Measurements from ENCODE around the gene TGM2. TPM values are rescaled to one million over a fixed set of nuclear protein-coding genes. Genes with fewer than 3 reads are reported as not detected.
"Not testable (repeated sequence)": the region's sequence is repeated elsewhere in the genome, so short reads cannot be mapped to it uniquely, and the experiment has no call there.

The TGM2 gene
- polyA plus RNA-seq, 4 donors: 35.8 to 38.1 (median 36.4) TPM

DNA sequence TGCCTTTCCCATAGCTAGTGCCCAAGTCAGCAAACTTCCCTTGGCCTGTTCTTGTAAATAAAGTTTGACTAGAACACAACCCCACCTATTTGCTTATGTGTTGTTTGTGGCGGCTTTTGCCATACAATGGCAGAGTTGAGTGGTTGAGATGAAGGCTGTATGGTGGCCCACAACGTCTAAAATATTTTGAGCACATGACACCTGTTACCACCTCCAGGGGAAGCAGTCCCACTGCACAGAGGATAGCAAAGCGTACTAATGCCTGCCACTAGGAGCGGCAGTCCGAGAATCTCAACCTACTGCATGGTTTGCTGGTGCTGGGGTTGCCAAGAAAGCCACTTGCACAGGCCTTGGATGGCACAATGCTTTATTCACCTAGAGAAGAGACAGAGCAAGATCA is 58.6 kb downstream of the TGM2 start:
- DNase-seq (ENCODE audit: low read depth in 4 of 4, low spot score in 2 of 4): no peak

DNA sequence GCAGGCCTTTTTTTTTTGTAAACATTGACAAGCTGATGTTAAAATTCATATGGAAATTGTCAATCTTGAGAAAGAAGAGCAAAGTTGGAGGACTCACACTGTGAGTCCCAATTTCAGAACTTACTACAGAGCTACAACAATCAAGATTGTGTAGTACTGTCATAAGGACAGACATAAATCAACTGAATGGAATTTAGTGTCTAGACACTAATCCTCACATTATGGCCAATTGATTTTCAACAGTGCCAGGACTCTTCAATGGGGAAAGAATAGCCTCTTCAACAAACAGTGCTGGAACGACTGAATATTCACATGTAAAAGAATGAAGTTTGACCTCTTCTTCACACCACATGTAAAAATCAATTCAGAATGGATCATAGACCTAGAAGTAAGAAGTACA is 60.8 kb downstream of the TGM2 start:
- no peak for DNase-seq (ENCODE audit: low read depth in 4 of 4, low spot score in 2 of 4)

DNA sequence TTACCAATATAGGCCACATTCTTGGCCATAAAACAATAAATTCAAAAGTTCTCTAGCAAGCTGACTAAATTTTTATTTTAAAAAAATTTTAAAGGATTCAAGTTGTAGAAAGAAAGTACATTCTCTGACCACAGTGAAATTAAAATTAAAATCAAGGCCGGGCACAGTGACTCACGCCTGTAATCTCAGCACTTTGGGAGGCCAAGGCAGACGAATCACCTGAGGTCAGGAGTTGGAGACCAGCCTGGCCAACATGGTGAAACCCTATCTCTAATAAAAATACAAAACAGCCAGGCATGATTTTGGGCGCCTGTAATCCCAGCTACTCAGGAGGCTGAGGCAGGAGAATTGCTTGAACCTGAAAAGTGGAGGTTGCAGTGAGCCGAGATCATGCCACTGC is 62.9 kb downstream of the TGM2 start:
- DNase-seq (ENCODE audit: low read depth in 4 of 4, low spot score in 2 of 4): not testable (repeated sequence)

DNA sequence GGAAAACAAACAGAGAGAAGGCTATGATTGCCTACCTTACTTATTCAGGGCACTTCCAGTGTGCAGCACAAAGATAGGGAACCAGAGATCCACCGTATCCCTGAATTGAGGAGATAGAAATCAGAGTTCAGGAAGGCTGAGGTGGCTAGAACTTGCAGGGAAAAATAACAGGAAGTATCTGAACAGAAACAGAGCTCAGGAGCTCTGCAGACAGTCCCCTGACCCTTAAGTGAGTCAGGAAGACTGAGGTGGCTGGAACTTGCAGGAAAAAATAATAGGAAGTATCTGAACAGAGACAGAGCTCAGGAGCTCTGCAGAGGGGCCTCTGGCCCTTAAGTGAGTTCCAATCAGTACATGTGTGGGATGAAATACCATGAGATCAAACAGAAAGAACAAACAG is 66.1 kb downstream of the TGM2 start:
- no peak for DNase-seq (ENCODE audit: low read depth in 4 of 4, low spot score in 2 of 4)

DNA sequence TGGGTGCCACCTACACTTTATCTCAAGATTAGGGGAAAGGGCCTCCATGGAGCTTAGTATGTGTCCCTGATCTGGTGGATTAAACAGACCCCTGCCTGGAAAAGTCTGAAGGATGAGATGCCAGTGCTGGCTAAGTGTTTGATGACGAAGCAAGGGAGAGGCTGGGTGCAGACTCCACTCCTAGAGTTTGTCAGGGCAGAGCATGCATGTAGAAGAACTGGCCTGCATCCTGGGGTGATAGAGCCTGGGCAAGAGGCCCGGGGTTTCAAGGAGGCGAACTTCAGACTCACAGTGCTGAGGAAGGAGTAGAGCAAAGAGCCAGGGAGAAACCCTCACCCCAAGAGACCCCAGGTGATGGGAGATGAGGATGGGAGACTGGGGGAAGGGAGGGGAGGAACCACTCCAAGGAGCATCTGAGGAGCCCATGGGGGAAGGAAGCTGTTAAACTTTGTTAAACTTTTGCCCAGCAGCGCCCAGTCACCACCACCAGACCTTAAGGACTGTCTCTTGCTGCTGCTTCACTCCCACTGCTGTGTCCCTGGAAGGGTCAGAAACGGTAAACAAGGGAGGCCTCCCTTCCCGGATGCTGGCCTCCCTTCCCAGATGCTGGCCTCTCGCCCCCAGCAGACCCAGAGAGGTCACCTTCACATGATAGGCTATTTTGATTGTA is 69.9 kb downstream of the TGM2 start:
- DNase-seq (ENCODE audit: low read depth in 4 of 4, low spot score in 2 of 4): no peak

DNA sequence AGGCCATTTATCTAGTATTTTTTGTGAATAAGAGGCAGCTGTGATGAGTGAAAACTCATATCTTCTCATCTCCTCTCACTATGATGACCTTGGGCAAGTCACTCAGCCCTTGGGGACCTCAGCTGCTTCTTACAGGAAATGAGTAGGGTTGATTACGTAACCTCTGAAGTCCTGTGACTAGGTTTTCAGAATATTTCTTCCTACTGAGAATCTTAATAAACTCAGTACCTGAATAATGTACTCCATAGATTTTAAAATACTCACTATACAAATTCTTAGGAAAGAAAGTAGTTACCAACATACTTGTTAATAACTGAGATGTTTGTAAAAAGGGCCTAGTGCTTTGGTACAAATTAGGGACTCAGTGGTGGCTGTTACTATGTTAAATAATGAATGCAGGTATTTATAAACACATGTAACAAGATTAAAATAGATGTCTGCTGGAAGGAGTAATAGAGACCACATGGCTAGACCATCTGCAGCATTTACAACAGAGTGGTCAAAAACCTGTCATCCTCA is 70.6 kb downstream of the TGM2 start:
- no peak for DNase-seq (ENCODE audit: low read depth in 4 of 4, low spot score in 2 of 4)

DNA sequence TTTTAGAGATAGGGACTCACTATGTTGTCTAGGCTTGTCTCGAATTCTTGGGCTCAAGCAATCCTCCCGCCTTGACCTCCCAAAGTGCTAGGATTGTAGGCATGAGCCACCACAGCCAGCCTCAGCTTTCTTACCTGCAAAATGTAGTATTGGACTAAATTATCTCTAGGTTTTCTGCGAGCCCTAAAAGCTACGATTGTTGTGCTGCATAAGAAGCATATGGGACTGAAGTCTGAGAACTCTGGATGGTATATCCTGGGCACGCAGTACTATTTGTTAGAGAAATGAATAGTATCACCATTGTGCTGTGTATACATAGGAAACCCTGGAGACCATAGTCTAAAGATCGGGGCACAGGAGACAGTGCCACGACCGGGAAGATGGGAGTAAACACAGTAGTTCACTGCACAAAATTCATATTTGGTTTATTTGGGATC is 71.4 kb downstream of the TGM2 start:
- DNase-seq (ENCODE audit: low read depth in 4 of 4, low spot score in 2 of 4): no peak

DNA sequence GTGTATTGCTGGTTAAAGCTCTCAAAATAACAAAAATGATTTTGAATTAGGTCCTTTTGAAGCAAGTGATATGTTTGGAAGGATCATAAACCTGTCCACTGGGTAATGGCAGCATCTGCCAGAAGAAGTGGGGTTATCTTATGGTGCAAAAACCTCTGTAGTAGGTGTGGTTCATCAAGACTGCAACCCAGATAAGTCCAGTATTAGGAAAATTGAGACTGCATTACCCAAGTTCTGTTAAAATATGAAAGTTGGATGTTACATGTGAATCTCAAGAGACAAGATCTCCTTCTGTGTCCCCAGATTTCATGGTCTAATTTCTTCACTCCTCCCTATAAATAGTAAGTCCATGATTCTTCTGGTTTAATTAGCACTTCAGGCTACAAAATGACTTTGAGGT is 72.2 kb downstream of the TGM2 start:
- DNase-seq (ENCODE audit: low read depth in 4 of 4, low spot score in 2 of 4): no peak

DNA sequence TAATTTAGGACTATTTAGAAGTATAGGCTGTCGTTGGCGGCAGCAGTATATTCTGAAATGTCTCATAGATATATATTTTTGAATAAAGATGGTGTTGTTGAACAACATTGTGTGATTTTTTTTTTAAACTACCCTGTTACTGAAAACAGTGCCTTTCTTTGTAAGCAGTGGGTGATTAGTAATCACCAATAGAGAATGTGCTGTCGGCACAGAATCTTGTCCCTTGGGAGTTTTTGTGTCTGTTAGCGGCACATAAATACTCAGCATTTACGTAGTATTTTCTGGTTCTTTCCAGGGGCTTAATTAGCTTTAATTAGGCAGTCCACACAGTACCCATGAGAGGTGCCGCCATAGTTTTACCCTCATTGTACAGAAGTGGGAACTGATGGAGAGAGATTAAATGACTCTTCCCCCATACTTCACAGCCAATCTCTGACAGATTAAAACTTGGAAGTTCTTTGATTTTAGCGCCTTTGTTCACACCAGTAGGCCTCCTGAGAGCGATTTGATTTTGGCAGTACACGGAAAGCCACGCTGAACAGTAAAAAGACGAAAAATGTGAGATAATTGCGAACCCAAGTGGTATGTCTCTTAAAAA is 72.7 kb downstream of the TGM2 start:
- DNase-seq (ENCODE audit: low read depth in 4 of 4, low spot score in 2 of 4): no peak

DNA sequence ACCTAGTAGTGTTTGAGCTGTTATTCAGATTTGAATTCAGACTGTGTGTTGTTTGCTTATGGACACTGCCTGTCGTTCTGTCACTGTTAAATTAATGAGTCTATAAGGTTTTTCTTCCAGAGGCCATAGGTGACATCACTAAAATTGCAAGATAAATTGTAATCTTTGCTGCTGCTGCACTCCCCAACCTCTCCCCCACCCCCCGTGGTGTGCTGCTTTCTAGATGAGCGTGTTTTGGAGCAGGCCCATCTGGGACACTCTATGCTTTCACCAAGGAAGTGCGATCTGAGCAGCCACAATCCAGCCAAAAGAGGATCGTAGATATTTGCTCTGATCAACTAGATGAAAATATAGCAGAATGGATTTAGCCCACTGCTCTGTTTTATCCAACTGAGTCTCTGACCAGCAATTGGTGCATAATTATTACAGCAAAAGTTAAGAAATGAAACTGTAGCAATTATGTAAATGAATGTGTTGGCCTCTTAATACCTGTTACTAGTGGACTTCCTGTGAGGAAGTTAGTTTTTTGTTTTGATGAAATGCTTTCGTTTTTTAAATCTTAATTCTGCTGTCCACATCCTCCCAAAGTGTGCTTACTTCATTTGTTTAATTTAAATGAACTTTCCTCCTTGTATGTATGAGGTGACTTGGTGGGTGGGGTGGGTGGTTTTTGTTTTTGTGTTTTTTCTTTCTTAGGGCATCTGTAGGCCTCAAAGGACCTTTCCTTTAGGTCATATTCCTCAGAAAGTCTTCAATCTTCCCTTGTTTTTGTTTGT is 73.4 kb downstream of the TGM2 start:
- no peak for DNase-seq (ENCODE audit: low read depth in 4 of 4, low spot score in 2 of 4)

DNA sequence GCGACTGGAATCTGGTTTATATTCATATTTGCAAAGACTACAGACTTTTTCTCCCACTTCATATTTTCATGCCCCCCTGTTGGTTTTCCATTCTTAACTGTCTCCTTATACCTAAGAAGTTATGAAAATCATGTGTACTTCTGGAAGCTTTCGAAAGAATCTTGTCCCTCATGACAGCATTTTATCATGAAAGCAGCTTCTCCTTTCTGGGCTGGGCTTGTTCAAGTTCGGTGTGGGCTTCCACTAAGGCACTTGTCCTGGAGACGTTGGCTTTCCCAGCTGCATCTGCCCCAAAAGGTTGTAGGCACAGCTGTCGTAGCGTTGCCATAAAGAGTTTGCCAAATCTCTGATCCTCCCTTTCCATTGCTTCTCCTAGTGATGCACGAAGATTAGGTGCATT is 75.0 kb downstream of the TGM2 start:
- no peak for DNase-seq (ENCODE audit: low read depth in 4 of 4, low spot score in 2 of 4)

DNA sequence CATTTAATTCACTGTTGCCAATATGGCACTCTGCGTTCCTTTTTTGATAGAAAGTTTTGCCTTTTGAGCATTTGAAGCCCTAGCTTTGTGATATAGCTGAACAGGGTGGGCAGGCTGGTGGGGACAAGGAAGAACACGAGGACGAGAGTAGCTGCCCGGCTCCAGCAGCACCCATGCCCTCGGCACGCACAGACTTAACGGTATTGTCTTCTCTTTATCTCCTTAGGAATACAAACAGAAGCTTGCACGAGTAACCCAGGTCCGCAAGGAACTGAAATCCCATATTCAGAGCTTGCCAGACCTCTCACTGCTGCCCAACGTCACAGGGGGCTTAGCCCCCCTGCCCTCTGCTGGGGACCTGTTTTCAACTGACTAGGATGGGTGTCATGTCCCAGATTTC is 75.6 kb downstream of the TGM2 start:
- no peak for DNase-seq (ENCODE audit: low read depth in 4 of 4, low spot score in 2 of 4)

DNA sequence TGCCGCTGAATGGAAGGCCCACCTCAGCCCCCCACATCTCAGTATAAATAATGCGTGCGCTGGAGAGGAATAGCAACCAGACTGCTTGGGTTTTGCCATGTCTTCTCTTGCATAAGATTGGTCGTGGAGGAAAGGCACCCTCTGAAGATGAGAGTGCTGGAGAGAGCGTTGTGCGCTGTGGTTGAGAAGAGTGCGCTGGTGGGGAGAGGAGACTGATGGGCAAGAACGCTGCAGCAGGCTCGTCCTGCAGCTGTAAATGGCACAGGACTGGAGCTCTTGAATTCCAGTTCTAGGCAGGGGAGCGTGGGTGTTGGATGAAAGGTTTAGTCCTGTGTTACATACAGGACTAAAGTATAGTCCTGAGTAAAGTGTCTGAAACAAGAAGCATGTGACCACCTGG is 80.0 kb downstream of the TGM2 start:
- no peak for DNase-seq (ENCODE audit: low read depth in 4 of 4, low spot score in 2 of 4)

DNA sequence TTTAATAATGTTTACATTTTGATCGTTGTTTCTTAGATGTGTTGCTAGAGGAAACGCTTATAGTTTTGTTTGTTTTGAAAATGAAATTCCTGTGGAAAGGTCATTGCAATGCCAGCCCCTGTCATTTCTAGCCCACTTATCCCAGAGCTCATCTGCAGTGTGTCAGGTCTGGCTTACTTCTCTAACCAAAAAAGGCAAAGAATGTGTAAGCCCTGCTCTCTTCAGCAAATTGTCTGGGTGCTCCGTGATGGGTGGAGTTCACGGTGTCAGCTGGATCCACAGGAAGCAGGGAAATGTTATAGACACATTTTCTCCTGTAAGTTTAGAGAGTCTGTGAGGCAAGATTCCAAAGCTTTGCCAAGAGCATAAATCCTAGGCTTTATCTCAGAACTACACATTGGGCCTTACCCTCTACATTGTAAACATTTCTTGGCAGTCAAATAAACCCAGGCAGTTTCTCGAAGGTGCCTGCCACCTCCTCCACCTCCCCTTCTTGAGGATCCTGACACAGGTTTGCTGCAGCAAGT is 80.6 kb downstream of the TGM2 start:
- DNase-seq (ENCODE audit: low read depth in 4 of 4, low spot score in 2 of 4): no peak

DNA sequence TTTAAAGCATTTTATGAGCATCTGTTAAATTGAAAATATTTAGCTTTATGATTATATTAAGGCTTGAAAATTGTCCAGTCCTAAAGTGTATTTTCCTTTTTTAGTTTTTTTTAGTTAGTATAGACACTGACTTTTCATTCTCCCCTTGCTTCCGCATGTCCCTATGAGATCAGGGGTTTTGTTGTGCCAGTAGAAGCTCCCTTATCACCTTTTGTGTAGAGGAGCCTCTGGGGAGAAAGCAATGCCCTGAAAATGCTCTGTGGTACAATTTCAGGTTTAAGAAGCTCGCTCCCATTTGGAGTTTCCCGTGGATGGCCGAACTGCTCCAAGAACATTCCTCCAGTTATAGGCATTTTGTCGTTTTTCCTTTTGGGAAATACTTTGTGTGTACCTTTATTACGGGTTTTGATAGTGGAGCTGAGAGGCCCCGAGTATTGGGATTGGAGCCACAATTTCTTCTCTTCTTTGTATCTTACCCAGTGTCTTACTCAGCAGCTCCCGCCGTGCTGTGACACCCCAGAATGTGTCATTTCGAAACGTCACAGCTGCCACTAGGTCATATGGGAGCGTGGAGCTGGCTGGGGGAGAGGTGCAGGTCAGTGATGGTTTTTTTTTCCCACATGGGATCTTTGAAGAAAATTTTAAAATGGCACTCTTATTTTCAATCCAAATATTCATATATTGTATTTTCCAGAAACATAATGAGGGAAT is 81.6 kb downstream of the TGM2 start:
- no peak for DNase-seq (ENCODE audit: low read depth in 4 of 4, low spot score in 2 of 4)

DNA sequence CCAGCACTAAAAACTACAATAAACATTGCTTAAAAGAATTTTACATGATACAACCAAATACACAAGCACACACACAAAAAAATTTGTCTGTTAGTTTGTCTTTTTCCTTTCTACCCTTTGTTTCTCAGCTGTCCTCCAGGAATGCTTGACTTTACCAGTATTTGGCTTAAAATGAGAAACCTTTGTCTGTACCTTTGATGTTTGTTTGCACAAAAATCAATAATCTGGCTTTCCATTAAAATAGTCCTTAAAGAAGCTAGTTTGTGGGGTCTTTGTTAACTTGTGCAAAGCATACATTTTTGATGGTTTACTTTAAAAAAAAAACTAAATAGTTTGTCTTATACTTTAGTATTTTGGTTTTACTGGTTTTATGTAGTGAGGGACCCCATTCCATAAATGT is 82.2 kb downstream of the TGM2 start:
- DNase-seq (ENCODE audit: low read depth in 4 of 4, low spot score in 2 of 4): no peak

DNA sequence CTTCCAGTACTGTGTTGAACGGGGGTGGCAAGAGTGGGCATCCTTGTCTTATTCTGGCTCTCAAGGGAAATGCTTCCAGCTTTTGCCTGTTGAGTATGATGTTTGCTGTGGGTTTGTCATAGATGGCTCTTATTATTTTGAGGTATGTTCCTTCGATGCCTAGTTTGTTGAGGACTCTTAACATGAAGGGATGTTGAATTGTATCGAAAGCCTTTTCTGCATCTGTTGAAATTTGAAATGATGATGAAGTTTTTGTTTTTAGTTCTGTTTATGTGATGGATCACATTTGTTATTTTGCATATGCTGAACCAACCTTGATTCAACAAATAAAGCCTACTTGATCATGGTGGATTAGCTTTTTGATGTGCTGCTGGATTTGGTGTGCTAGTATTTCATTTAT is 83.5 kb downstream of the TGM2 start:
- no peak for DNase-seq (ENCODE audit: low read depth in 4 of 4, low spot score in 2 of 4)

DNA sequence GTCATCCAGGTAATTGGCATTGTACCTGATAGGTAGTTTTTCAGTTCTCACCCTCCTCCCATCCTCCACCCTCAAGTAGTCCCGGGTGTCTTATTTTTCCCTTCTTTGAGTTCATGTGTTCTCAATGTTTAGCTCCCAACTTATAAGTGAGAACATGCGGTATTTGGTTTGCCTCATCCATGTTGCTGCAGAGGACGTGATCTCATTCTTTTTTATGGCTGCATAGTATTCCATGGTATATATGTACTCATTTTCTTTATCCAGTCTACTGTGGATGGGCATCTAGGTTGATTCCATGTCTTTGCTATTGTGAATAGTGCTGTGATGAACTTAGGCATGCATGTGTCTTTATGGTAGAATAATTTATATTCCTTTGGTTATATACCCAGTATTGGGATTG is 85.7 kb downstream of the TGM2 start:
- DNase-seq (ENCODE audit: low read depth in 4 of 4, low spot score in 2 of 4): no peak

DNA sequence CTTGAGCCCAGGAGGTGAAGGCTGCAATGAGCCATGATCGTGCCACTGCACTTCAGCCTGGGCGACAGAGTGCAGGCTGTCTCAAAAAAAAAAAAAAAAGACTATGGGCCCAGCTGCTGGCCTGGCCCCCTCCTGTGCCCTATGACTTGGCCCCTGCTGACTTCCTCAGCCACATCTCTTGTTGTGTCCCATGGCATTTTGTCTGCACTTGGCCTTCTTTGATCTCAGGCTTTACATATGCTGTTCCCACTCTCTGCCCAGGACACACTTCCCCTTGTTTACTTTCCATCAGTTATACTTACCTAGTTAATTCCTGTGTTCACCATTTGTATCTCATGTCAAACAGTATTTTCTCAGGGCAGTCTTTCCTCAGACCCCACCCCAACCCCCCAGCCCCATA is 87.0 kb downstream of the TGM2 start:
- no peak for DNase-seq (ENCODE audit: low read depth in 4 of 4, low spot score in 2 of 4)

Data from left renal cortex interstitium (tissue), 4 donors.